Kidney tubule cell (primary cell): ENCODE results near the gene CTBP1.

Experiments used
- DNase-seq: peaks from one replicate; pipeline ENCODE4 v3.0.0-alpha.2; 2018; ENCODE audit warnings: low spot score

Gene CTBP1

GRCh38 chr4:1172971-1173757 lies 75.8 kb downstream of the CTBP1 start:
- peak; percentile 34 for DNase-seq

- no peak for DNase-seq
Observed at GRCh38 chr4:1172228-1172851, 76.6 kb downstream of the CTBP1 start, which contains the start of gene SPON2. Gene SPON2, minus strand, starts transcription at chr4:1172583.

- no peak for DNase-seq
Observed at GRCh38 chr4:1171311-1172227, 77.4 kb downstream of the CTBP1 start.

GRCh38 chr4:1170976-1171310 lies 78.0 kb downstream of the CTBP1 start:
- DNase-seq: no peak

- DNase-seq: no peak
Observed at GRCh38 chr4:1170156-1170975, 78.6 kb downstream of the CTBP1 start.

- DNase-seq: no peak
Observed at GRCh38 chr4:1169691-1170096, 79.2 kb downstream of the CTBP1 start.

- DNase-seq: no peak
Observed at GRCh38 chr4:1169171-1169671, 79.7 kb downstream of the CTBP1 start.

GRCh38 chr4:1168191-1169101 lies 80.5 kb downstream of the CTBP1 start:
- no peak for DNase-seq

GRCh38 chr4:1167244-1167949 lies 81.5 kb downstream of the CTBP1 start:
- peak; percentile 65 for DNase-seq

GRCh38 chr4:1166509-1167243 lies 82.3 kb downstream of the CTBP1 start:
- no peak for DNase-seq

GRCh38 chr4:1164956-1165545 lies 83.9 kb downstream of the CTBP1 start:
- no peak for DNase-seq

GRCh38 chr4:1164444-1164843 lies 84.5 kb downstream of the CTBP1 start:
- no peak for DNase-seq

GRCh38 chr4:1164040-1164439 lies 84.9 kb downstream of the CTBP1 start:
- no peak for DNase-seq
